B cell (primary cell): Measurements from ENCODE around the gene MEGF11. TPM values are rescaled to one million over a fixed set of nuclear protein-coding genes. Genes with fewer than 3 reads are reported as not detected.

Experiments used
- ATAC-seq: fragments of 200-7000 bp; cut with Tn5 transposase; one replicate; pipeline ENCODE4 v1.10.0; 2021; ENCODE audit warnings: low read depth, mild to moderate bottlenecking, moderate number of reproducible peaks, moderate library complexity
- CTCF ChIA-PET: fragments of 350-600 bp; sonication (Branson Sonifier 250); formaldehyde crosslinking; loops from one replicate; lab custom pipeline; 2021; ENCODE audit warnings: antibody characterized with exemption, inconsistent platforms; lab: Charles Lee
- POLR2A ChIA-PET: fragments of 350-600 bp; sonication (Branson Sonifier 250); formaldehyde crosslinking; loops from one replicate; lab custom pipeline; 2021; ENCODE audit warnings: antibody characterized with exemption; lab: Charles Lee
- DNase-seq: peaks from one replicate; pipeline ENCODE4 v3.0.0; 2013
- H2AFZ ChIP-seq: 2 replicates; pipeline ENCODE4 v1.6.1; 2012; ENCODE audit warnings: mild to moderate bottlenecking, low read depth, low read length; ENCODE audit not compliant: insufficient read depth, poor library complexity, severe bottlenecking
- H3K27ac ChIP-seq, 2 donors: 1 replicate in 1 of 2; 2 replicates in 1 of 2; pipeline ENCODE4 v1.5.1; 2012 to 2013; ENCODE audit warnings: low read length in 2 of 2, mild to moderate bottlenecking in 2 of 2, moderate library complexity in 1 of 2
- H3K27me3 ChIP-seq, 4 experiments: fragments of 200-600 bp in 1 of 4; sonication (generic) in 1 of 4; replicated peaks in 1 of 4; 1 replicate in 2 of 4; 2 replicates in 2 of 4; pipeline versions ENCODE4 v1.6.1 to v1.7.0; 2013 to 2016; ENCODE audit warnings: low read length in 3 of 4, mild to moderate bottlenecking in 2 of 4, mixed read lengths in 1 of 4, moderate library complexity in 1 of 4; ENCODE audit not compliant: insufficient read depth in 4 of 4, control insufficient read depth in 3 of 4; ENCODE audit errors: control extremely low read depth in 1 of 4
- H3K36me3 ChIP-seq, 2 experiments: replicated peaks in 1 of 2; 1 replicate in 1 of 2; 2 replicates in 1 of 2; pipeline versions ENCODE4 v1.6.1 to v1.7.1; 2013; ENCODE audit warnings: low read length in 1 of 2; ENCODE audit not compliant: insufficient read depth in 2 of 2, control insufficient read depth in 1 of 2; ENCODE audit errors: control extremely low read depth in 1 of 2, extremely low read depth in 1 of 2
- H3K4me1 ChIP-seq, 2 donors: fragments of 200-600 bp in 1 of 2; sonication (generic) in 1 of 2; 1 replicate in 1 of 2; 2 replicates in 1 of 2; pipeline versions ENCODE4 v1.5.1 to v1.6.1; 2013 to 2017; ENCODE audit warnings: low read length in 2 of 2; ENCODE audit not compliant: control insufficient read depth in 2 of 2, insufficient read depth in 2 of 2
- H3K4me2 ChIP-seq: replicated peaks from 2 replicates; pipeline ENCODE3; 2012; ENCODE audit warnings: mild to moderate bottlenecking, low read depth, low read length; ENCODE audit not compliant: poor library complexity, severe bottlenecking
- H3K4me3 ChIP-seq, 5 experiments: fragments of 200-600 bp in 1 of 5; sonication (generic) in 1 of 5; 1 replicate in 3 of 5; 2 replicates in 2 of 5; pipeline versions ENCODE4 v1.5.1 to v1.7.0; 2011 to 2016; ENCODE audit warnings: low read length in 4 of 5, mild to moderate bottlenecking in 4 of 5, low read depth in 2 of 5, control low read depth in 1 of 5, moderate library complexity in 1 of 5; ENCODE audit not compliant: insufficient read depth in 1 of 5; ENCODE audit errors: control extremely low read depth in 1 of 5, extremely low read depth in 1 of 5
- H3K79me2 ChIP-seq: fragments of 200-600 bp; sonication (generic); one replicate; pipeline ENCODE4 v1.6.0; 2016; ENCODE audit warnings: low read length; ENCODE audit not compliant: control insufficient read depth, insufficient read depth
- H3K9ac ChIP-seq: fragments of 200-600 bp; sonication (generic); 2 replicates; pipeline ENCODE4 v1.6.1; 2017; ENCODE audit warnings: mild to moderate bottlenecking, low read length, moderate library complexity
- H3K9me3 ChIP-seq, 3 donors: one replicate each; pipeline versions ENCODE4 v1.6.1 to v1.7.1; 2013; ENCODE audit warnings: low read length in 2 of 3; ENCODE audit not compliant: control insufficient read depth in 2 of 3, insufficient read depth in 1 of 3; ENCODE audit errors: control extremely low read depth in 1 of 3
- H4K20me1 ChIP-seq: 2 replicates; pipeline ENCODE4 v1.6.0; 2012; ENCODE audit warnings: mild to moderate bottlenecking, low read length; ENCODE audit not compliant: insufficient read depth, control insufficient read depth, poor library complexity, severe bottlenecking
- H3K27ac Mint-ChIP-seq: one replicate; pipeline ENCODE4 v1.8.0; 2021; ENCODE audit warnings: mixed read lengths
- H3K27me3 Mint-ChIP-seq: one replicate; pipeline ENCODE4 v1.8.0; 2021; ENCODE audit warnings: mixed read lengths
- H3K4me1 Mint-ChIP-seq: one replicate; pipeline ENCODE4 v1.8.0; 2021; ENCODE audit warnings: mixed read lengths
- H3K4me3 Mint-ChIP-seq: one replicate; pipeline ENCODE4 v1.8.0; 2021; ENCODE audit warnings: mixed read lengths
- H3K9me3 Mint-ChIP-seq: one replicate; pipeline ENCODE4 v1.8.0; 2022; ENCODE audit warnings: mixed read lengths; ENCODE audit not compliant: insufficient read depth
- CTCF ChIP-seq: fragments of 200-600 bp; IDR thresholded peaks from one replicate; pipeline ENCODE4 v1.8.0; 2022; ENCODE audit warnings: antibody characterized with exemption, mild to moderate bottlenecking
- EZH2 ChIP-seq: IDR thresholded peaks from 2 replicates; pipeline ENCODE4 v1.6.1; 2012; ENCODE audit warnings: borderline replicate concordance, low read depth, mild to moderate bottlenecking, moderate library complexity, low read length; ENCODE audit not compliant: insufficient read depth, poor library complexity, severe bottlenecking
- WGBS: methylation state at CpG from one replicate; pipeline ENCODE4 v1.1.5; 2013; ENCODE audit warnings: missing lambda C conversion rate; ENCODE audit not compliant: insufficient coverage; 5-methylcytosine and 5-hydroxymethylcytosine counted together
- intact Hi-C: fragments of 100-400 bp; cut with micrococcal nuclease; formaldehyde crosslinking; loops from one replicate; pipeline ENCODE4 v1.10.0; 2022
- polyA plus RNA-seq: library from polyadenylated mRNA; depleted of rRNA; stranded (reverse); fragments of >200 nt; gene quantifications from 2 replicates; pipeline ENCODE4 v1.2.3, GENCODE V29; 2012
- total RNA-seq, 2 donors: library from RNA; stranded (reverse); fragments of 120-200 nt in 1 of 2; gene quantifications; 1 replicate in 1 of 2; 2 replicates in 1 of 2; pipeline versions ENCODE4 v1.2.3 to v1.2.4, GENCODE V29; 2013 to 2022

Gene MEGF11
- total and polyA plus RNA-seq, 2 donors (not counting 1 experiment from before 2014, with no cell fraction given): 0.04 to 0.34 TPM

GRCh38 chr15:66029650-66030049 is 223.9 kb downstream of the MEGF11 start:
- intact Hi-C loops: no loop called here
- Histone ChIP-seq H3K9ac (no peak overlapping the region), H3K27me3 (peaks cover 0 to 17% (median under 1%) of the 10 kb centered on the region in 4 experiments), H3K4me2 (no peak overlapping the region), H3K4me3 (no peak overlapping the region), H3K79me2 (no peaks in the 10 kb centered on the region), H3K9me3 (peaks cover 0 to 5% (median 4%) of the 10 kb centered on the region in 3 donors), H3K4me1 (no peaks in the 10 kb centered on the region), H3K27ac (no peak overlapping the region), H4K20me1 (no peaks in the 10 kb centered on the region), H3K36me3 (no peaks in the 10 kb centered on the region), H2AFZ (no peak overlapping the region)
- ChIA-PET POLR2A (no interaction called here), CTCF (no interaction called here)
- WGBS: 73% methylated on average over 5 of the region's 5 CpGs
- Mint-ChIP-seq H3K27ac (no peak overlapping the region), H3K27me3 (peaks cover 48% of the 10 kb centered on the region), H3K9me3 (peaks cover 8% of the 10 kb centered on the region), H3K4me1 (no peaks in the 10 kb centered on the region), H3K4me3 (no peak overlapping the region)
- TF ChIP-seq CTCF: no peak
- no peak for TF ChIP-seq EZH2
- DNase-seq: no peak
- ATAC-seq: no peak

GRCh38 chr15:66027268-66027805 is 226.2 kb downstream of the MEGF11 start:
- TF ChIP-seq EZH2 (no peak), CTCF (no peak)
- no peaks in the 10 kb centered on the region for H4K20me1 ChIP-seq
- no peak overlapping the region for H2AFZ ChIP-seq
- H3K9me3 ChIP-seq: peaks cover 0 to 4% (median 0%) of the 10 kb centered on the region in 3 donors
- H3K27ac ChIP-seq: no peak overlapping the region
- H3K27me3 Mint-ChIP-seq: peaks cover 44% of the 10 kb centered on the region
- intact Hi-C loops: no loop called here
- no peak overlapping the region for H3K9ac ChIP-seq
- peaks cover 0 to 24% (median 1%) of the 10 kb centered on the region in 4 experiments for H3K27me3 ChIP-seq
- DNase-seq (no peak), ATAC-seq (no peak)
- no peak overlapping the region for H3K27ac Mint-ChIP-seq
- no peaks in the 10 kb centered on the region for H3K4me1 ChIP-seq
- H3K36me3 ChIP-seq: no peaks in the 10 kb centered on the region
- ChIA-PET POLR2A (no interaction called here), CTCF (interaction anchor here (0.7 kb wide), 1 partner anchor 29 kb away, joined by 4 read pairs; no protein-coding TSS in a partner anchor)
- H3K4me3 ChIP-seq: no peak overlapping the region
- H3K4me3 Mint-ChIP-seq: no peak overlapping the region
- 65% methylated on average over 3 of the region's 5 CpGs for WGBS
- peaks cover 5% of the 10 kb centered on the region for H3K9me3 Mint-ChIP-seq
- no peak overlapping the region for H3K4me2 ChIP-seq
- H3K79me2 ChIP-seq: no peaks in the 10 kb centered on the region
- no peaks in the 10 kb centered on the region for H3K4me1 Mint-ChIP-seq
